Activated naive CD4-positive, alpha-beta T cell treated with anti-CD3 and anti-CD28 coated beads for 36 hours (primary cell): Measurements from ENCODE around the gene NEXMIF. TPM values are rescaled to one million over a fixed set of nuclear protein-coding genes. Genes with fewer than 3 reads are reported as not detected.
A peak's percentile ranks its signal among the peaks of the same experiment; 100 is the strongest.
"Not testable (repeated sequence)": the region's sequence is repeated elsewhere in the genome, so short reads cannot be mapped to it uniquely, and the experiment has no call there.

ENCODE experiments used
- CTCF ChIA-PET: fragments of 350-600 bp; sonication (Branson Sonifier 250); formaldehyde crosslinking; loops from one replicate; lab custom pipeline; 2021; ENCODE audit warnings: antibody characterized with exemption; lab: Charles Lee
- DNase-seq: peaks from one replicate; pipeline ENCODE4 v3.0.0-alpha.2; 2020
- H3K27ac Mint-ChIP-seq: one replicate; pipeline ENCODE4 v1.8.0; 2021; ENCODE audit warnings: mild to moderate bottlenecking, mixed read lengths
- H3K27me3 Mint-ChIP-seq: one replicate; pipeline ENCODE4 v1.8.0; 2021; ENCODE audit warnings: low read depth, mixed read lengths
- H3K36me3 Mint-ChIP-seq: one replicate; pipeline ENCODE4 v1.8.0; 2021; ENCODE audit warnings: low read depth, mixed read lengths
- H3K4me1 Mint-ChIP-seq: one replicate; pipeline ENCODE4 v1.8.0; 2021; ENCODE audit warnings: low read depth, mixed read lengths
- H3K4me3 Mint-ChIP-seq: one replicate; pipeline ENCODE4 v1.8.0; 2021; ENCODE audit warnings: mild to moderate bottlenecking, moderate library complexity, mixed read lengths
- H3K9me3 Mint-ChIP-seq: one replicate; pipeline ENCODE4 v1.8.0; 2021; ENCODE audit warnings: mixed read lengths
- intact Hi-C: fragments of 100-400 bp; cut with micrococcal nuclease; formaldehyde crosslinking; loops from one replicate; pipeline ENCODE4 v1.15.1; 2023
- total RNA-seq, 2 experiments: library from RNA; stranded (reverse); gene quantifications; one replicate each; pipeline ENCODE4 v1.2.3, GENCODE V29; 2021

Gene NEXMIF
- total RNA-seq, 2 experiments from 2014 or later, result 0.86 to 1.2 TPM

DNA sequence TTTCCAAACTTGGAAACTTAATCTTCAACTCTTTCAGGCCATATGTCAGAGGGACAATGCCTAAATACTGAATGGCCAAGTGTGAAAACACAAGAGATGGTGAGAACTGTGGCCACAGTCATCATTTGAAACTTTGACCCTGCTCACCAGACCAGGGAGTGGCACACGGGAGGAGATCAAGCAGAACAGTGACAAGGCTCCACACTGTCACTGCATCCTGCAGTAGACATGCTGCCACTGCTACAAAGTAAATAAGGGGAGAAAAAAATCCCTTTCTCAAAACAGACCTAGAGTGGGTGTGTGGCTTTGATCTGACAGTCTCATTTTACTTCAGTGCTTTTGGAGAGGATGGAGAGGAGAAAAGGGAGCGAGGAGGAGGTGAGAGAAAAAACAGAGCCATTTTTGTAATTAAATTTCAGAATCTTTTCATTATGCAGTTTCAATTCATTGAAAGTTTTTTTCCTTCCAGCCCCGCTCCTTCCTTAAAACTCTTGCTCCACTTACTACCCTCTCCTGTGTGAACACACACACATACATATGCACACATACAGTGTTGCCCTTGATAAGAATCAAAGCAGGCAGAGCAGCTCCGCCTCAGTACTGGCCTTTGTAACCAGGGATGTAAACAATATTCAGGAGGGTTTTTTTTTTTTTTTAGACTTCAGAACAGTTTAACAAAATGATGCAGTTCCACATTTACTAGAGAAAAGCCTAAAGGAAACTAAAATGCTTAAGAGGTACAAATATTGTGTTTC, 34.4 kb downstream of the NEXMIF start:
- no peak overlapping the region for H3K27ac Mint-ChIP-seq
- intact Hi-C loops, result no loop called here
- H3K27me3 Mint-ChIP-seq, result no peaks in the 10 kb centered on the region
- peak; percentile 10 for DNase-seq
- H3K4me3 Mint-ChIP-seq, result no peak overlapping the region
- H3K4me1 Mint-ChIP-seq, result peaks cover 11% of the 10 kb centered on the region
- CTCF ChIA-PET, result no interaction called here
- no peaks in the 10 kb centered on the region for H3K9me3 Mint-ChIP-seq
- H3K36me3 Mint-ChIP-seq, result no peaks in the 10 kb centered on the region

DNA sequence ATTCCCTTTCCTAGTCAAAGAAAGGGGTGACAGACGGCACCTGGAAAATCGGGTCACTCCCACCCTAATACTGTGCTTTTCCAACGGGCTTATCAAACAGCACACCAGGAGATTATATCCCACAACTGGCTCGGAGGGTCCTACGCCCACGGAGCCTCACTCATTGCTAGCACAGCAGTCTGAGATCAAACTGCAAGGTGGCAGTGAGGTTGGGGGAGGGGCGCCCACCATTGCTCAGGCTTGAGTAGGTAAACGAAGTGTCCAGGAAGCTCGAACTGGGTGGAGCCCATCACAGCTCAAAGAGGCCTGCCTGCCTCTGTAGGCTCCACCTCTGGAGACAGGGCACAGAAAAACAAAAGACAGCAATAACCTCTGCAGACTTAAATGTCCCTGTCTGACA, 42.9 kb downstream of the NEXMIF start:
- H3K36me3 Mint-ChIP-seq, DNase-seq, H3K9me3 Mint-ChIP-seq, H3K4me1 Mint-ChIP-seq, intact Hi-C loops, H3K27ac Mint-ChIP-seq, CTCF ChIA-PET, H3K4me3 Mint-ChIP-seq, H3K27me3 Mint-ChIP-seq: not testable (repeated sequence)

DNA sequence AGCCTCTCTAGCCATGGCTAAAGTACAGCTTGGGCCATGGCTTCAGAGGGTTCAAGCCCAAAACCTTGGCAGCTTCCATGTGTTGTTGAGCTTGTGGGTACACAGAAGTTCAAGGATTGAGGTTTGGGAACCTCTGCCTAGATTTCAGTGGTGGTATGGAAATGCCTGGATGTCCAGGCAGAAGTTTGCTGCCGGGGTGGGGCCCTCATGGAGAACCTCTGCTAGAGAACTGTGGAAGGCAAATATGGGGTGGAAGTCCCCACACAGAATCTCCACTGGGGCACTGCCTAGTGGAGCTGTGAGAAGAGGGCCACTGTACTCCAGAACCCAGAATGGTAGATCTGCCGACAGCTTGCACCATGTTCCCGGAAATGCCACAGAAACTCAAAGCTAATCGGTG, 59.5 kb downstream of the NEXMIF start:
- CTCF ChIA-PET, result no interaction called here
- H3K27ac Mint-ChIP-seq, result no peak overlapping the region

DNA sequence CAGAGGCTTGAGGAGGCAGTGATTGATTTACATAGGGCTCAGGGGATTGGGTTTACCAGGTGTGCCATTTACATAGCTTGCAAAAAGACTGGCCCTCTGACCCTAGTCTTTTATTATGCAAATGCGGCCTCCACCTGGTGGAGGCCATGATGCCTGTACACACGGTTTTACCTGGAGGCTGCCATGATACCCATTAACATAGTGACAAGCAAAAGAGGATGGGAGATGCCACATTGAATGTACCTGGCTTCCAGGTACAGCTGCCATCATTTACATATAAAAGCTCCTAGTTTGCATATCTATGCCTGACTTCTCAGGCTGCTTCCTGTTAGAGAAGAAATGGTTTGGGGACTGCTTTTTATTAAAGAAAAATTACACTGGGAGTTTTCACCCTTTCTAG, 72.0 kb downstream of the NEXMIF start:
- intact Hi-C loops, result no loop called here
- Mint-ChIP-seq H3K36me3 (peaks cover 13% of the 10 kb centered on the region), H3K27ac (no peak overlapping the region), H3K4me1 (no peaks in the 10 kb centered on the region), H3K4me3 (no peak overlapping the region), H3K9me3 (peaks cover 43% of the 10 kb centered on the region), H3K27me3 (no peaks in the 10 kb centered on the region)
- DNase-seq, result no peak
- CTCF ChIA-PET, result interaction anchor here (0.7 kb wide), 1 partner anchor 49 kb away, joined by 3 read pairs; no protein-coding TSS in a partner anchor

More for the DNA sequence above, 59.5 kb downstream of the NEXMIF start:
- H3K36me3 Mint-ChIP-seq, result peaks cover 3% of the 10 kb centered on the region
- no peaks in the 10 kb centered on the region for H3K27me3 Mint-ChIP-seq
- no peak overlapping the region for H3K4me3 Mint-ChIP-seq
- intact Hi-C loops, result no loop called here
- H3K9me3 Mint-ChIP-seq, result peaks cover 26% of the 10 kb centered on the region
- H3K4me1 Mint-ChIP-seq, result no peaks in the 10 kb centered on the region
- DNase-seq, result no peak

DNA sequence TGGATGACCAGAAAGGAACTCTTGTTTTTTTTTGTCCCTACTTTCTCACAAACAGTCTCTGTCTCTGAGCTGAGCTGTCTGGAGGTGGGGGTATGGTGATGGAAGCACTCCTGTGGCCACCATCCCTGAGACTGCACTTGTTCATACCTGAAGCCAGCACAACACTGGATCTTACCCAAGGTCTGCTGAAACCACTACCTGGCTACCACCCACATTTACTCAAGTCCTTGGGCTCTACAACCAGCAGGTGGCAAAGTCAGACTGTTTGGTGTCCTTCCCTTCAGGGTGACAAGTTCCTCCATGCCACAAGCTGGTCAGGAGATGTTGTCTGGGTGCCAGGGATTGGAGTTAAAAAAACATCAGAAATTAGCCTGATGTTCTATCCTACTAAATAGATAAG, 89.7 kb downstream of the NEXMIF start:
- no peak overlapping the region for H3K27ac Mint-ChIP-seq
- H3K4me3 Mint-ChIP-seq, result no peak overlapping the region
- peaks cover 1% of the 10 kb centered on the region for H3K36me3 Mint-ChIP-seq
- H3K4me1 Mint-ChIP-seq, result no peaks in the 10 kb centered on the region
- H3K9me3 Mint-ChIP-seq, result peaks cover 5% of the 10 kb centered on the region
- CTCF ChIA-PET, result no interaction called here
- peak; percentile 5 for DNase-seq
- intact Hi-C loops, result no loop called here
- H3K27me3 Mint-ChIP-seq, result no peaks in the 10 kb centered on the region

DNA sequence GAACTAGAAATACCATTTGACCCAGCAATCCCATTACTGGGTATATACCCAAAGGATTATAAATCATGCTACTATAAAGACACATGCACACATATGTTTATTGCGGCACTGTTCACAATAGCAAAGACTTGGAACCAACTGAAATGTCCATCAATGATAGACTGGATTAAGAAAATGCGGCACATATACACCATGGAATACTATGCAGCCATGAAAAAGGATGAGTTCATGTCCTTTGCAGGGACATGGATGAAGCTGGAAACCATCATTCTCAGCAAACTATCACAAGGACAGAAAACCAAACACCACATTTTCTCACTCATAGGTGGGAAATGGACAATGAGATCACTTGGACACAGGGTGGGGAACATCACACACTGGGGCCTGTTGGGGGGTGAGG, 105.5 kb downstream of the NEXMIF start:
- H3K27me3 Mint-ChIP-seq, H3K27ac Mint-ChIP-seq, DNase-seq, H3K36me3 Mint-ChIP-seq, CTCF ChIA-PET, H3K9me3 Mint-ChIP-seq, intact Hi-C loops, H3K4me1 Mint-ChIP-seq, H3K4me3 Mint-ChIP-seq: not testable (repeated sequence)

DNA sequence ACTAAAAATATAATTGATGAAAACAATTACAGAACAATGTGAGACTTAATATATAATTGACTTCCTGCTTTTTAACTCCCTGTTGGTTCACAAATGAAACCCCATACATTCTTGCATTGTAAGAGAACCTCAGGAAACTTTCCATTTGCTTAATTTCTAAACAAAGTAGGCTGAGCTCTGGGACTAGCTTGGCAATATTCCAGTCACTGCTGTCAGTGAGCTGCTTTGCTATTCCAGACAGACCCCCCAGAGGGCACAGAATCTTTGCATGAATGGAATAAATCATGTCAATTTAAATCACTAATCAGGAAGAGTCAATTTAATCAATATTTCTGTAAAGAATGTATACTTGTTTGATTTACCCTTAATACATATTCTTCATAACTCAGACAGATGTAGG, 110.6 kb downstream of the NEXMIF start:
- intact Hi-C loops, result no loop called here
- Mint-ChIP-seq H3K4me3 (no peak overlapping the region), H3K27ac (no peak overlapping the region), H3K36me3 (no peaks in the 10 kb centered on the region), H3K4me1 (peaks cover 1% of the 10 kb centered on the region), H3K27me3 (no peaks in the 10 kb centered on the region), H3K9me3 (no peaks in the 10 kb centered on the region)
- no peak for DNase-seq
- CTCF ChIA-PET, result no interaction called here

DNA sequence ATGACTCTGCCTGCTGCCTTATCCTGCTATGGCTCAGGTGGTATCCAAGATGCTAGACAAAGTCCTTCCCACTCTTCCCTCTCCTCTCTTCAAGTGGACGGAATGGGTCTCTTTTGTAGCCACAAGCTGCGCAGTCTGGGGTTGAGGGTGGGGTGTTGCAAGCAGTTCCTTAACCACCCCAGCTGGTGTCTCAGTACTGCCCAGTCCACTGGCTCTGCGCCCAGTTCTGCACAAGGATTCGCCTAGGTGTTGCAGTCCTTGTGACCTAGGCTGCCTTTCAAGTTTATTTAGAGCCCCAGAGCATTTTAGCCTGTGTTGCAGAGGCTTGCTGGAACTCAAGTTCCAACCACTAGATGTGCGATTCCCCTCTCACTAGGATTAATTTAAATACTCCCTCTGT, 120.7 kb downstream of the NEXMIF start:
- Mint-ChIP-seq H3K27me3 (no peaks in the 10 kb centered on the region), H3K36me3 (no peaks in the 10 kb centered on the region), H3K4me3 (no peak overlapping the region), H3K4me1 (no peaks in the 10 kb centered on the region), H3K9me3 (peaks cover 1% of the 10 kb centered on the region), H3K27ac (no peak overlapping the region)
- CTCF ChIA-PET, result no interaction called here
- DNase-seq, result no peak
- intact Hi-C loops, result no loop called here

DNA sequence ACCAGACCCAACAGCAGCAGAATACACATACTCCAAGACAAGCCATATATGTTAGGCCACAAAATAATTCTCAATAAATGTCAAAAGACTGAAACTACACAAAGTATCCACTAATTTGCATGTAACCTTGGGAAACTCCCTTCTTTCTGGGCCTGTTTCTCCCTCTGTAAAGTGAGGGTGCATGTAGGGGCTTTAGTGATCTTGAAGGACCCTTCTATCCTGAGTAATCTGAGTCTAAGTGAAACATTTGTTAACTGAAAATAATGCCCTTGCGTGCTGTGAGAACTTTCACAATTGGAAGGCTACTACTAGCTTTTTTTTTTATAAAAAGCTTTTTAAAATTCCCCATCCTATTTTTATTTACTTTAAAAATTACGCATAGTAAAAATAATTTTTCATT, 125.2 kb downstream of the NEXMIF start:
- peaks cover 3% of the 10 kb centered on the region for H3K27me3 Mint-ChIP-seq
- CTCF ChIA-PET, result no interaction called here

DNA sequence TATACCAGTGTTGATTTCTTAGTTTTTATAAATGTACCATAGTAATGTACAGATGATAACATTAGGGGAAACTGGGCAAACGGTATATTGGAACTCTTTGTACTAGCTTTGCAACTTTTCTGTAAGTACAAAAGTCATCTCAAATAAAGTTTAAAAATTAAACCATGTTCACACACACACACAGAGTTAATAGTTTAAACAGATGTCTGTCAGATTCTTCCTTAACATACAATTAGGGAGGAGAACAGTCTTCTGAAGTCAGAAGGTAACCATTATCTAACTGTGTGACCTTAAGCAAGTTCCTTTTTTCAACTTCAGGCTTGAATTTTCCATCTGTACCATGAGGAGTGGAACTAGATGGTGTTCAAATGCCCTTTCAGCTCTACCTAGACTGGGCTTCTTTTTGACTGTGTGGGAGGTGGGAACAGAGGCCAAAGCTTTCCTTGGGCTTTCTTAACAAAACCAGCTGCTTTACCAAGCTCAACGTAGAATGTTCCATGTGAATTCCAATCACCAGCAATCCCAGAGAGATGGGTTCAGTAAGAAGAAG, 127.8 kb downstream of the NEXMIF start:
- peaks cover 3% of the 10 kb centered on the region for H3K27me3 Mint-ChIP-seq
- intact Hi-C loops, result no loop called here
- no peak for DNase-seq
- H3K27ac Mint-ChIP-seq, result no peak overlapping the region
- peaks cover 1% of the 10 kb centered on the region for H3K9me3 Mint-ChIP-seq
- peaks cover 4% of the 10 kb centered on the region for H3K36me3 Mint-ChIP-seq
- CTCF ChIA-PET, result no interaction called here
- H3K4me1 Mint-ChIP-seq, result no peaks in the 10 kb centered on the region
- no peak overlapping the region for H3K4me3 Mint-ChIP-seq

More for the DNA sequence above, 125.2 kb downstream of the NEXMIF start:
- no peak overlapping the region for H3K27ac Mint-ChIP-seq
- DNase-seq, result no peak
- no peaks in the 10 kb centered on the region for H3K4me1 Mint-ChIP-seq
- H3K9me3 Mint-ChIP-seq, result peaks cover 1% of the 10 kb centered on the region
- no peak overlapping the region for H3K4me3 Mint-ChIP-seq
- intact Hi-C loops, result no loop called here
- H3K36me3 Mint-ChIP-seq, result peaks cover 2% of the 10 kb centered on the region

DNA sequence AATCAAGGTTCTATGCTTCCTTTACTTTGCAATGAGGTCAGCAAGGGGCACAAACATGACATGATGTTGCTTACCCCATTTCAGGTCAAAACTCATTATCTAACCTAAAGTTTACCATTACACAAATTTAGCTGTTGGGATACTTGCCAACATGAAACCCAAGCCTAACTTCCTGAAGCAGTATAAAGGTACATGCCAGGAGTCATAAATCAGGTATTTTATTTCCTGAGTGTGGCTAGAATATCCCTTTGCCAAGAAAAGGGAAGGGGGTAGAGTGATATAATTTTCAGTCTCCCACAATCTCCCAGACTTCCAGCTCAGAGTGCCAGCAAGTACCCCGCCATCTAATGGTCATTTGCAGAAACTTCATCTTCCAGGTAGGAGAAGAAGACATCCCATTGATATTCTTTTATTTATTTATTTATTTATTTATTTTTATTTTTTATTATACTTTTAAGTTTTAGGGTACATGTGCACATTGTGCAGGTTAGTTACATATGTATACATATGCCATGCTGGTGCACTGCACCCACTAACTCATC, 136.6 kb downstream of the NEXMIF start:
- H3K27me3 Mint-ChIP-seq, result no peaks in the 10 kb centered on the region
- CTCF ChIA-PET, result no interaction called here
- intact Hi-C loops, result no loop called here
- no peak overlapping the region for H3K4me3 Mint-ChIP-seq
- no peaks in the 10 kb centered on the region for H3K4me1 Mint-ChIP-seq
- H3K27ac Mint-ChIP-seq, result no peak overlapping the region
- no peaks in the 10 kb centered on the region for H3K36me3 Mint-ChIP-seq
- no peak for DNase-seq
- no peaks in the 10 kb centered on the region for H3K9me3 Mint-ChIP-seq

DNA sequence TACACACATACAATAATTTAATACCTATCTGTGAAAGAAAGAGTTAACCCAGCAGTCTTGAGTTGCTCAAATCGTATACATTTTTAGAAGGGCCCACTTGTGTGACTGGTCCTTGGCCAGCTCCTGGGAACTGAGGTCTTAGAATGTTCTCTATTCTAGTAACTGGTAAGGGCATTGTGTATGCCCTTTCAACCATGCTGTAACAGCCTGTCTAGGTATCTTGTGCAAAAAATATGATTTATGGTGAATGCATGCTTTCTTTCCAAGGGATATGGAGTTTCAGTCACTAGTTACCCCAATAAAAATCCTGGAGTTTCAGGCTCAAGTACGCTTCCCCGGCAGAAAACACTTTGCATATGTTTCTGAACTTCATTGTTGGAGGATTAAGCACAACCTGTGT, 140.6 kb downstream of the NEXMIF start:
- Mint-ChIP-seq H3K4me1 (no peaks in the 10 kb centered on the region), H3K27me3 (no peaks in the 10 kb centered on the region)

DNA sequence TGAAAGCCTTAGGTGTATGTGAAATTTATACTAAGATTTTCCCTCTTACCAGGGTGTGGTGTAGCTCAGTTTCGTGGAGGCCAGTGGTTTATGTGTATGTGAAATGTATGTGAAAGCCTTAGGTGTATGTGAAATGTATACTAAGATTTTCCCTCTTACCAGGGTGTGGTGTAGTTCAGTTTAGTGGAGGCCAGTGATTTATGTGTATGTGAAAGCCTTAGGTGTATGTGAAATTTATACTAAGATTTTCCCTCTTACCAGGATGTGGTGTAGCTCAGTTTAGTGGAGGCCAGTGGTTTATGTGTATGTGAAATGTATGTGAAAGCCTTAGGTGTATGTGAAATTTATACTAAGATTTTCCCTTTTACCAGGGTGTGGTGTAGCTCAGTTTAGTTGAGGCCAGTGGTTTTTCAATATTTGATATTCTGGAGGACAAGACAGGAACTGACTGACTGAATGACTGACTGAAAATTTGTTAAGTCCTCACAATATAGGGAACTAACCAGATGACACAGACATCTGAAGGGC, 143.7 kb downstream of the NEXMIF start:
- DNase-seq, result no peak
- Mint-ChIP-seq H3K4me3 (no peak overlapping the region), H3K9me3 (no peaks in the 10 kb centered on the region), H3K4me1 (no peaks in the 10 kb centered on the region), H3K27me3 (no peaks in the 10 kb centered on the region), H3K36me3 (no peaks in the 10 kb centered on the region), H3K27ac (no peak overlapping the region)
- CTCF ChIA-PET, result interaction anchor here (0.6 kb wide), 1 partner anchor 125 kb away, joined by 5 read pairs; no protein-coding TSS in a partner anchor
- intact Hi-C loops, result no loop called here

More for the DNA sequence above, 140.6 kb downstream of the NEXMIF start:
- Mint-ChIP-seq H3K36me3 (no peaks in the 10 kb centered on the region), H3K4me3 (no peak overlapping the region), H3K27ac (no peak overlapping the region), H3K9me3 (no peaks in the 10 kb centered on the region)
- CTCF ChIA-PET, result no interaction called here
- no peak for DNase-seq
- intact Hi-C loops, result no loop called here
